Fibroblast of the aortic adventitia (primary cell): ENCODE data around the gene WRNIP1. TPM values are rescaled to one million over a fixed set of nuclear protein-coding genes. Genes with fewer than 3 reads are reported as not detected.
A peak's percentile ranks its signal among the peaks of the same experiment; 100 is the strongest.

Experiments used
- DNase-seq: peaks from one replicate; pipeline ENCODE4 v3.0.0-alpha.2; 2010; ENCODE audit warnings: low read depth
- H3K4me3 ChIP-seq: 2 replicates; pipeline ENCODE4 v1.5.1; 2011; ENCODE audit warnings: low read depth, mild to moderate bottlenecking, control low read depth, low read length, moderate library complexity
- total RNA-seq: library from RNA; depleted of rRNA; stranded (reverse); fragments of >200 nt; gene quantifications from 2 replicates; pipeline ENCODE4 v1.2.3, GENCODE V29; 2012; ENCODE audit warnings: low replicate concordance
- TF ChIP-seq, protein P1 (sequence below): IDR thresholded peaks from 2 replicates; pipeline ENCODE4 v1.5.1; 2011; ENCODE audit warnings: mild to moderate bottlenecking, low read length, control low read depth, inconsistent platforms; ENCODE audit not compliant: insufficient read depth

WRNIP1 gene
- total RNA-seq, 1 donor = 25.8 TPM

DNA sequence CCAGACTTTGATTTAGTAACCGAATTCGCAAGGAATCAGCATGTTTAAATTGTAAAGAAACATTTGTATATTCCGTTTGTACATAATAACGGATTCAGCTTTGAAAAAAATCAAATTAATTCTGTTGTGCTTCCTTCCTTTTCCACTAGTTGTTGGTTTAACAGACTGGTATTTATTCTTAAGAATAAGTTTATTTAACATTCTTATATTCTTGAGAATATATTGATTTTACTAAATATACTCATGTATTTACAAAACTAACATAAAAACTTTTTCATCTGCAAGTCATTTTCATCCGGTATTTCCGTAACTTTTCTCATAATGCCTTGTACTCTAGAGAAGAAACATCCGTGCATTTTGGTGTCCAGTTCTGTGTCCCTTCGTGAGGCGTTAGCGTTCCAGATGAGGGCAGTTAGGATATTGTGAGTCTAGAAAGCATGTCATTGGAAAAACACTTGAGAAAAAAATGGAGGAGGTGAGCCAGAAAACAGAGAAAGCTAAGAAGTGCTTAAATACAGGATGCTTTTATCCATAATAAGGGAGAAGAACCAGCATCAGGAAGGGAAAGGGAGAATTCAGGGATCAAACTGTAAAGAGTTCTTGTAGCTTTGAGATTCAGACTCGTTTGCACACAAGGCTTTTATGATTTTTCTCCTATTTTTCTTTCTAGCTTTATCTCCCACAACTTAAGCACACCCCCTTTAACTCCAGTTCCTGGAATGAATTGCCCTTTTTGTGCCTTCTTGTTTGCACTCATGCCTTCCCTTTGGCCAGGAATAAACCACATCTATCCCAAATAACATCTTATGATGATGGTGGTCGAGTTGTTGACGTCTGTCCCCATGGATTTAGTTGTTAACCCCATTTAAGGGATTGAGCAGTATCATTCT is 1.8 kb downstream of the WRNIP1 start:
- H3K4me3 ChIP-seq = peak overlapping the region; percentile 95
- TF ChIP-seq, protein P1, sequence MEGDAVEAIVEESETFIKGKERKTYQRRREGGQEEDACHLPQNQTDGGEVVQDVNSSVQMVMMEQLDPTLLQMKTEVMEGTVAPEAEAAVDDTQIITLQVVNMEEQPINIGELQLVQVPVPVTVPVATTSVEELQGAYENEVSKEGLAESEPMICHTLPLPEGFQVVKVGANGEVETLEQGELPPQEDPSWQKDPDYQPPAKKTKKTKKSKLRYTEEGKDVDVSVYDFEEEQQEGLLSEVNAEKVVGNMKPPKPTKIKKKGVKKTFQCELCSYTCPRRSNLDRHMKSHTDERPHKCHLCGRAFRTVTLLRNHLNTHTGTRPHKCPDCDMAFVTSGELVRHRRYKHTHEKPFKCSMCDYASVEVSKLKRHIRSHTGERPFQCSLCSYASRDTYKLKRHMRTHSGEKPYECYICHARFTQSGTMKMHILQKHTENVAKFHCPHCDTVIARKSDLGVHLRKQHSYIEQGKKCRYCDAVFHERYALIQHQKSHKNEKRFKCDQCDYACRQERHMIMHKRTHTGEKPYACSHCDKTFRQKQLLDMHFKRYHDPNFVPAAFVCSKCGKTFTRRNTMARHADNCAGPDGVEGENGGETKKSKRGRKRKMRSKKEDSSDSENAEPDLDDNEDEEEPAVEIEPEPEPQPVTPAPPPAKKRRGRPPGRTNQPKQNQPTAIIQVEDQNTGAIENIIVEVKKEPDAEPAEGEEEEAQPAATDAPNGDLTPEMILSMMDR = no peak
- DNase-seq = peak; percentile 42

DNA sequence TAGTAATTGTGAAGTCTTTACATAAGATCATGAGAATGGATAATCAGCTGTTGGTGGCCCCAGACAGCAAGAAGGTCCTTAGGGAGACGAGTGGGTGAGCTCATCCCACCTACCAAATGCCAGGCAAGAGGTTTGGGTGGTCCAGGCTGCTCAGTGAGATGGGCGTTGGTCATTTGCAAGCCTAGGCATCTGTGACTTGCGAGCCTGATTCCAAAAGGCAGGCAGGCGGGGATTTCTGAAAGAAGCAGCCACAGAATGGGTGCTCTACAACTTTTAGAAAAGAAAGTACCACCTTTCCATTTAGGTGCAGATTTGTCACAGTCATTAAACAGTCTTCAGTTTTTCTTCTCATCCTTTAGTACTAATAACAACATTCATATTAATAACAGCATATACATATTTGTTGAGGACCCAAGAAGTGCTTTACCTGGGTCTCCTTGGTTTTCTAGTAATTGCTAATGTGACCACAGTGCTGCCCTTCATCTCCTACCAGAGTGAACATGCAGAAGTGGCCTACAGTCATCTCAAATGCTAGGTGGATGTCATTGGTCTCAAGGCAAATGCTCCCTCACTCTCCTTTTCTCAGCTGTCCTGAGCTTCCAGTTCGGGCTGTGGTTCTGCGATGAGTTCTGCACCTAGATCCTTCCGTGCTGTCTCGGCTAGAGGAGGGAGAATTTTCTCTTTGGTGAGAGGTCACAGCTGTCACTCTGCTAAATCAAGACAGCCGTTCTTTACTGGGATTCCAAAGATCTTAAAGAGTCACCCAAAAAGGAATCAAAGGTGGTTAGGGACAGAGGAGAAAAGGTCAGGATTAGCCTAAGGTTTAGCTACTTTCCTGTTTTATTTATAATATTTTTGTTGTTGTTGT is 2.7 kb downstream of the WRNIP1 start:
- H3K4me3 ChIP-seq = peak overlapping the region; percentile 95
- TF ChIP-seq, protein P1 = no peak
- peak; percentile 12 for DNase-seq

DNA sequence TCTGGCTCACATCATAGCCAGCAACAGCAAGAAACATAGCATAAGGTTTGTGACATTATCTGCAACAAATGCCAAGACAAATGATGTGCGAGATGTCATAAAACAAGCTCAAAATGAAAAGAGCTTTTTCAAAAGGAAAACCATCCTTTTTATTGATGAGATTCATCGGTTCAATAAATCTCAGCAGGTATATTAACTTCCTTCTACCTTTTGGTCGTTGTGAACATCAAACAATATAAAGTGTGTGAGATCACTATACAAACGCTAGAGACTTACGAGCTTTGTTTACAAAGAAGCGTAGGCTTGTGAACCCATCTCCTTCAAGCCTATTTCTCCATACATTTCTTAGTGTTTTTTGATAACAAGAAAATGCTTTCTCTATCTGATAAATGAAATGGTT is 3.5 kb downstream of the WRNIP1 start:
- TF ChIP-seq, protein P1 = no peak
- H3K4me3 ChIP-seq = peak overlapping the region; percentile 95
- no peak for DNase-seq

DNA sequence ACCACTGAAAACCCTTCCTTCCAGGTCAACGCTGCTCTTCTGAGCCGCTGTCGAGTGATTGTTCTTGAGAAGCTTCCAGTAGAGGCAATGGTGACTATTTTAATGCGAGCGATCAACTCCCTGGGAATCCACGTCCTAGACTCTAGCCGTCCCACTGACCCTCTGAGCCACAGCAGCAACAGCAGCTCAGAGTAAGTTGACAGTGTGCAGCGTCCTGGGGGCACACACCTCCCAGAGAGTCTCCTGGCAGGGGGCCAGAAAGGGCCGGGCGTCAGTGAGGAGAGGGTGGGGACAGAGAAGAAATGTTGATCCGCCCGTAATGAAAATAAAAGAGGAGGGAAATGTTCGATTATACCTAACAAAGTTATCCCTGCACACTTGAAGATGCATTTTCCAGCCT is 5.0 kb downstream of the WRNIP1 start:
- no peak for DNase-seq

DNA sequence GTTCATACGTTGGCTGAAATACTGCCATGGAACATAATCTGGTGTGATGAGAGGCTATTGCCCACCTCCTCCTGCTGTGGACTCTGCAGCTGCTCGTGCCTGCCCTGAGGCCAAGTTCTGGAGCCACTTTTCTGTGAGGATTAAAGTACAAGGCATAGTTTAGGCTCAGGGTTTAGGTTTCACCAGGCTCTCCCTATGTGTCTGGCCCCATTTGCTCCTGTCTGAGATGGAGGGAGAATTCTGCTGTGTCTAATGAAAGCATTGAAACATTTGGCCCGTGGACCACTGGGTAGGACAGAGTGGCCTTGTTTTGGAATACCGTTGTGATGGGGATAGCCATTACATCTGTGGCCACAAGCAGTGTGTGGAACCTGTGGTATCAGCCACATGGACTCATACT is 5.9 kb downstream of the WRNIP1 start:
- H3K4me3 ChIP-seq = no peak overlapping the region
- TF ChIP-seq, protein P1 = no peak
- no peak for DNase-seq

More for the DNA sequence above, 5.0 kb downstream of the WRNIP1 start:
- TF ChIP-seq, protein P1 = no peak
- no peak overlapping the region for H3K4me3 ChIP-seq

DNA sequence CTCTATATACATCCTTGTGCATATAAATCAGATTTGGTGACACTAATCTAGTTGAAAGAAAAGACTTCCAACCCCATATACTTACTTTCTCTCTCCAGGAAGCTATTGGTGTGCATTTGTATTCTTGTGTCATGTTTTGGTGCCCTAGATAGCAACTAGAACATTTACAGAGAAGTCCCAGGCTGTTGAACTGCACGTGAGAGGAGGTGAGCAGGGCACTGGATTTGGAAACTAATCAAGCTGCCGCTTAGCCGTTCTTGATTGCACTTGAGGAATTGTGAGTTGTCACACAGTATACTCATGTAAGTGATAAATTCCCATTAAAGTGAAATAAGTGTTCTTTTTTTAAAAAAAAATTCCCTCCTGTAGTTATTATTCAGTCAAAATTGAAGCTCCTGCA is 7.6 kb downstream of the WRNIP1 start:
- DNase-seq = no peak
- TF ChIP-seq, protein P1 = no peak
- no peak overlapping the region for H3K4me3 ChIP-seq
